CD1c-positive myeloid dendritic cell (primary cell): Measurements from ENCODE around the gene ILF2.
"Not testable (repeated sequence)": the region's sequence is repeated elsewhere in the genome, so short reads cannot be mapped to it uniquely, and the experiment has no call there.

Experiments
- DNase-seq: peaks from one replicate; pipeline ENCODE4 v3.0.0-alpha.2; 2016; ENCODE audit errors: extremely low spot score

ILF2 gene

GRCh38 chr1:153679337-153680119 is 8.7 kb upstream of the ILF2 start:
- peak; percentile 39 for DNase-seq

GRCh38 chr1:153678519-153679336 is 7.9 kb upstream of the ILF2 start, which contains the start of gene NPR1:
TSS of gene NPR1 (plus strand) at chr1:153678688. CDS start at chr1:153679109, 421 bp downstream.
- peak; percentile 46 for DNase-seq

- DNase-seq = peak; percentile 63
These were observed 7.1 kb upstream of the ILF2 start for GRCh38 chr1:153677718-153678518.

GRCh38 chr1:153673511-153673910 is 2.7 kb upstream of the ILF2 start:
- DNase-seq = no peak

GRCh38 chr1:153671628-153672353 is 998 bp upstream of the ILF2 start:
- not testable (repeated sequence) for DNase-seq

- no peak for DNase-seq
These were observed 435 bp downstream of the ILF2 start for GRCh38 chr1:153670257-153670858.

- no peak for DNase-seq
These were observed 1.2 kb downstream of the ILF2 start for GRCh38 chr1:153669606-153670005.

GRCh38 chr1:153668672-153669071 is 2.1 kb downstream of the ILF2 start:
- not testable (repeated sequence) for DNase-seq

- DNase-seq = no peak
These were observed 3.4 kb downstream of the ILF2 start for GRCh38 chr1:153667439-153667838.

- DNase-seq = no peak
These were observed 7.6 kb downstream of the ILF2 start for GRCh38 chr1:153663211-153663610.

GRCh38 chr1:153662269-153662668 is 8.5 kb downstream of the ILF2 start:
- DNase-seq = no peak

GRCh38 chr1:153661111-153661708 is 9.6 kb downstream of the ILF2 start:
- no peak for DNase-seq

- no peak for DNase-seq
These were observed 11.1 kb downstream of the ILF2 start for GRCh38 chr1:153659656-153660055.

GRCh38 chr1:153659175-153659534 is 11.6 kb downstream of the ILF2 start:
- no peak for DNase-seq

- peak; percentile 94 for DNase-seq
These were observed 12.2 kb downstream of the ILF2 start, which contains the start of gene SNAPIN for GRCh38 chr1:153658400-153659174. TSS of gene SNAPIN (plus strand) at chr1:153658703. CDS start at chr1:153658744, 41 bp downstream.

GRCh38 chr1:153655333-153655732 is 15.5 kb downstream of the ILF2 start:
- no peak for DNase-seq

GRCh38 chr1:153652805-153653500 is 17.8 kb downstream of the ILF2 start:
- peak; percentile 68 for DNase-seq

GRCh38 chr1:153651771-153652170 is 19.0 kb downstream of the ILF2 start:
- DNase-seq = no peak

- no peak for DNase-seq
These were observed 20.9 kb downstream of the ILF2 start for GRCh38 chr1:153649863-153650235.
